DOHH2 (cell line): ENCODE measurements around the gene TYK2.
"Not testable (repeated sequence)": the region's sequence is repeated elsewhere in the genome, so short reads cannot be mapped to it uniquely, and the experiment has no call there.

Source experiments
- H3F3A ChIP-seq: fragments of 200-600 bp; sonication (generic), shearing (Covaris generic); 2 replicates; pipeline ENCODE4 v1.6.0; 2016; ENCODE audit warnings: antibody characterized with exemption, mild to moderate bottlenecking; ENCODE audit not compliant: control insufficient read depth, insufficient read depth
- H3K27ac ChIP-seq: fragments of 200-600 bp; sonication (generic); 2 replicates; pipeline ENCODE4 v1.5.1; 2014; ENCODE audit warnings: low read depth, mild to moderate bottlenecking, low read length, moderate library complexity
- H3K27me3 ChIP-seq: fragments of 200-600 bp; sonication (generic); 2 replicates; pipeline ENCODE4 v1.6.1; 2014; ENCODE audit warnings: mild to moderate bottlenecking, low read length, mixed read lengths; ENCODE audit not compliant: control insufficient read depth
- H3K36me3 ChIP-seq: fragments of 200-600 bp; sonication (generic); 2 replicates; pipeline ENCODE4 v1.6.1; 2014; ENCODE audit warnings: mild to moderate bottlenecking, low read length, moderate library complexity, mixed read lengths; ENCODE audit not compliant: control insufficient read depth
- H3K4me1 ChIP-seq: fragments of 200-600 bp; sonication (generic); 2 replicates; pipeline ENCODE4 v1.6.1; 2014; ENCODE audit warnings: mild to moderate bottlenecking, low read length, mixed read lengths; ENCODE audit not compliant: control insufficient read depth
- H3K4me2 ChIP-seq: fragments of 200-600 bp; sonication (generic); 2 replicates; pipeline ENCODE4 v1.6.0; 2014; ENCODE audit warnings: mild to moderate bottlenecking, low read length, moderate library complexity
- H3K4me3 ChIP-seq: fragments of 200-600 bp; sonication (generic); 2 replicates; pipeline ENCODE4 v1.5.1; 2014; ENCODE audit warnings: mild to moderate bottlenecking, low read length, mixed read lengths
- H3K79me2 ChIP-seq: fragments of 200-600 bp; sonication (generic); 2 replicates; pipeline ENCODE4 v1.6.1; 2014; ENCODE audit warnings: mild to moderate bottlenecking, low read length, mixed read lengths; ENCODE audit not compliant: control insufficient read depth
- H3K9me2 ChIP-seq: fragments of 200-600 bp; sonication (generic); replicated peaks from 2 replicates; pipeline ENCODE4 v1.6.1; 2014; ENCODE audit warnings: mild to moderate bottlenecking, low read length, mixed read lengths; ENCODE audit not compliant: control insufficient read depth
- H3K9me3 ChIP-seq: fragments of 200-600 bp; sonication (generic); 2 replicates; pipeline ENCODE4 v1.6.1; 2014; ENCODE audit warnings: antibody characterized with exemption, low read length, mixed read lengths; ENCODE audit not compliant: control insufficient read depth, insufficient read depth
- H4K20me1 ChIP-seq: fragments of 200-600 bp; sonication (generic); 2 replicates; pipeline ENCODE4 v1.6.0; 2014; ENCODE audit warnings: low read depth, mild to moderate bottlenecking, antibody characterized with exemption, low read length, moderate library complexity; ENCODE audit not compliant: control insufficient read depth, insufficient read depth
- EZH2phosphoT487 ChIP-seq: fragments of 200-600 bp; sonication (generic); IDR thresholded peaks from 2 replicates; pipeline ENCODE4 v1.6.1; 2017; ENCODE audit warnings: borderline replicate concordance, mild to moderate bottlenecking, antibody characterized with exemption, low read length, moderate library complexity, mixed read lengths
- TF ChIP-seq, protein P1 (sequence below): fragments of 200-600 bp; sonication (generic); IDR thresholded peaks from one replicate; pipeline ENCODE4 v1.5.1; 2014; ENCODE audit warnings: antibody characterized with exemption, mild to moderate bottlenecking, low read depth, low read length; ENCODE audit not compliant: poor library complexity, severe bottlenecking

The TYK2 gene

DNA sequence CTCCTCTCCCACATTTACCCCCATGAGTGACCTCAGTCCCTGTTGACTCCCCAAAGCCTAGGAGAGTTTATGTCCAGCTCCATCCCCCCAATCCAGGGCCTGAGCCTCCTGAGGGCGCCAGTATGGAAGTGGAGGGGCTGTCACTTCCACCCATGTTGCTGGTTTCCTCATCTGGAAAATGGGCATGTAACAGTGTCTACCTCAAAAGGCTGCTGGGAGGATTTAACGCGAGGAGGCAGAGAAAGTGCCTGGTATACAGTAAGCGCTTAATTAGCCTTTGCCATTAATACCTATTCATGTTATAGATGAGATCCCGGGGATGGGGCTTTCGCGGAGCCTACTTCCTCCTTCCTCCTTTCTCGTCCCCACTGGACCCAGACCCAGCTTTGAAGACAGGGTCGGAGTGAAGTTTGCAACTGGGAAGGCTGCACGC, 476 bp downstream of the TYK2 start:
- H3F3A ChIP-seq: peaks cover under 1% of the 10 kb centered on the region; the same call in 1 of the 2 replicates
- peak overlapping the region; percentile 98 for H3K4me3 ChIP-seq
- peak overlapping the region; percentile 85 for H3K4me2 ChIP-seq
- no peaks in the 10 kb centered on the region for H3K9me2 ChIP-seq
- H3K4me1 ChIP-seq: peaks cover 18% of the 10 kb centered on the region
- H3K27me3 ChIP-seq: no peaks in the 10 kb centered on the region
- TF ChIP-seq, protein P1, sequence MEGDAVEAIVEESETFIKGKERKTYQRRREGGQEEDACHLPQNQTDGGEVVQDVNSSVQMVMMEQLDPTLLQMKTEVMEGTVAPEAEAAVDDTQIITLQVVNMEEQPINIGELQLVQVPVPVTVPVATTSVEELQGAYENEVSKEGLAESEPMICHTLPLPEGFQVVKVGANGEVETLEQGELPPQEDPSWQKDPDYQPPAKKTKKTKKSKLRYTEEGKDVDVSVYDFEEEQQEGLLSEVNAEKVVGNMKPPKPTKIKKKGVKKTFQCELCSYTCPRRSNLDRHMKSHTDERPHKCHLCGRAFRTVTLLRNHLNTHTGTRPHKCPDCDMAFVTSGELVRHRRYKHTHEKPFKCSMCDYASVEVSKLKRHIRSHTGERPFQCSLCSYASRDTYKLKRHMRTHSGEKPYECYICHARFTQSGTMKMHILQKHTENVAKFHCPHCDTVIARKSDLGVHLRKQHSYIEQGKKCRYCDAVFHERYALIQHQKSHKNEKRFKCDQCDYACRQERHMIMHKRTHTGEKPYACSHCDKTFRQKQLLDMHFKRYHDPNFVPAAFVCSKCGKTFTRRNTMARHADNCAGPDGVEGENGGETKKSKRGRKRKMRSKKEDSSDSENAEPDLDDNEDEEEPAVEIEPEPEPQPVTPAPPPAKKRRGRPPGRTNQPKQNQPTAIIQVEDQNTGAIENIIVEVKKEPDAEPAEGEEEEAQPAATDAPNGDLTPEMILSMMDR: no peak
- TF ChIP-seq EZH2phosphoT487: no peak
- H3K36me3 ChIP-seq: peaks cover 22% of the 10 kb centered on the region
- H3K27ac ChIP-seq: peak overlapping the region; percentile 49
- H4K20me1 ChIP-seq: no peaks in the 10 kb centered on the region
- H3K9me3 ChIP-seq: no peaks in the 10 kb centered on the region
- peaks cover 28% of the 10 kb centered on the region for H3K79me2 ChIP-seq

DNA sequence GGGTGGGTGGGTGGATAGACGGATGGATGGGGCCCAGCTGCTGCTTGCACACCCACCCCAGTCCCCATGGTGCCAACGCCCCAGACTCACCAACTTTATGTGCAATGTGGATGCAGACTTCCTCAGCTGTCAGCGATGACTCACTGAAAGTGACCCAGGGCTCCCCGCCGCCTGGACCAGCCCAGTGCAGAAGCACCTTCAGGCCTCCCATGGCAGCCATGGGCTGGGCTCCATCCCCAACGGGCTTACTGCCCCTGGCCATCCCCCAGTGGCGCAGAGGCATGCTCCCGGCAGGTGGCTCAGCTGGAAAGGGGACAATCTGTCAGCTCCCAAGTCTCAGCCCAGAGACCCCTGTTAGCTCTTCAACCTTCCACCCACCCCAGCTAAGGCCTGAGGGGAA, 2.2 kb downstream of the TYK2 start:
- Histone ChIP-seq H3K36me3 (peaks cover 29% of the 10 kb centered on the region), H3K9me2 (no peaks in the 10 kb centered on the region), H3K9me3 (no peaks in the 10 kb centered on the region), H3K27me3 (no peaks in the 10 kb centered on the region), H3F3A (peaks cover 3% of the 10 kb centered on the region; the same call in 1 of the 2 replicates), H3K27ac (no peak overlapping the region), H3K4me3 (no peak overlapping the region), H4K20me1 (no peaks in the 10 kb centered on the region), H3K4me2 (no peak overlapping the region), H3K79me2 (peaks cover 31% of the 10 kb centered on the region), H3K4me1 (peaks cover 32% of the 10 kb centered on the region)
- TF ChIP-seq, protein P1: no peak
- TF ChIP-seq EZH2phosphoT487: no peak

DNA sequence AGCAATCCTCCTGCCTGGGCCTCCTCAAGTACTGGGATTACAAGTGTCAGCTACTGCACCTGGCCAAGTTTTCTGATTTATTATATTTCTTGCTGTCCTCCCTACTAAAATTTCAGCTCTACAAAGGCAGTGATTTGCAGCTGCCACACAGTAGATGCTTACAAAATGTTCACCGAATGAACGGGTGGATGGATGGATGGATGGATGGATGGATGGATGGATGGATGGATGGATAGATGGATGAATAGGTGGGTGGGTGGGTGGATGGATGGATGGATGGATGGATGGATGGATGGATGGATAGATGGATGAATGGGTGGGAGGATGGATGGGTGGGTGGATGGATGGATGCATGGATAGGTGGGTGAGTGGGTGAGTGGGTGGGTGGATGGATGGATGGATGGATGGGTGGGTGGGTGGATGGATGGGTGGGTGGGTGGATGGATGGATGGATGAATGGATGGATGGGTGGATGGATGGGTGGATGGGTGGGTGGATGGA, 3.2 kb downstream of the TYK2 start:
- not testable (repeated sequence) for H3F3A ChIP-seq

DNA sequence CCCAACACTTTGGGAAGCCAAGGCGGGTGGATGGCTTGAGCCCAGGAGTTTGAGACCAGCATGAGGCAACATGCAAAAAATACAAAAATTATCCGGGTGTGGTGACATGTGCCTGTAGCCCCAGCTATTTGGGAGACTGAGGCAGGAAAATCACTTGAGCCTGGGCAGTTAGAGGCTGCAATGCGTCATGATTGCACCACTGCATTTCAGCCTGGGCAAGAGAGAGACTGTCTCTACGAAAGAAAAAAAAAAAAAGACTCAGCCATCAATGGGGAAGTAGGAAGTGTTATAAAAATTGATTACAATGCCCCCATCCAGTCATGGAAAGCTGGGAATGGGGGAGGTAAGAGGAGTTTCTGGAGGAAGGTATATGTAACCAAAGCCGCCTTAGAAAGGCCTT, 5.4 kb downstream of the TYK2 start:
- Histone ChIP-seq H3K4me3 (peak overlapping the region; percentile 20; the same call in 1 of the 2 replicates), H3K79me2 (peaks cover 25% of the 10 kb centered on the region), H4K20me1 (no peaks in the 10 kb centered on the region), H3K27me3 (no peaks in the 10 kb centered on the region), H3K9me3 (no peaks in the 10 kb centered on the region), H3K27ac (no peak overlapping the region), H3K4me2 (peak overlapping the region; percentile 43), H3K9me2 (no peaks in the 10 kb centered on the region), H3F3A (peaks cover 3% of the 10 kb centered on the region; the same call in 1 of the 2 replicates), H3K36me3 (peaks cover 34% of the 10 kb centered on the region), H3K4me1 (peaks cover 24% of the 10 kb centered on the region)
- TF ChIP-seq EZH2phosphoT487: no peak
- TF ChIP-seq, protein P1: no peak

More for the DNA sequence above, 3.2 kb downstream of the TYK2 start:
- Histone ChIP-seq H3K79me2 (peaks cover 31% of the 10 kb centered on the region), H3K36me3 (peaks cover 33% of the 10 kb centered on the region), H3K4me1 (peaks cover 32% of the 10 kb centered on the region)
- H3K4me2 ChIP-seq, H3K27me3 ChIP-seq, H3K9me3 ChIP-seq, H3K27ac ChIP-seq, H4K20me1 ChIP-seq, H3K4me3 ChIP-seq, H3K9me2 ChIP-seq: not testable (repeated sequence)
